Heart left ventricle (tissue), 16 donors: Measurements from ENCODE around the gene LGALS14. TPM values are rescaled to one million over a fixed set of nuclear protein-coding genes. Genes with fewer than 3 reads are reported as not detected.

ENCODE experiments used
- ATAC-seq, 4 donors: fragments of 200-7000 bp; cut with Tn5 transposase; one replicate each; pipeline ENCODE4 v1.9.1; 2020 to 2022; ENCODE audit warnings: moderate library complexity in 4 of 4, mild to moderate bottlenecking in 3 of 4, moderate number of reproducible peaks in 1 of 4
- DNase-seq, 5 donors: peaks; one replicate each; pipeline ENCODE4 v3.0.0-alpha.2; 2020
- H3K27ac ChIP-seq, 12 donors: fragments of 200-600 bp; sonication (generic) in 4 of 12; one replicate each; pipeline versions ENCODE4 v1.5.0 to v1.8.0; 2016 to 2022; ENCODE audit warnings: mild to moderate bottlenecking in 2 of 12
- H3K27me3 ChIP-seq, 9 donors: fragments of 200-600 bp; sonication (generic) in 2 of 9; one replicate each; pipeline versions ENCODE4 v1.5.1 to v1.8.0; 2016 to 2022; ENCODE audit warnings: mild to moderate bottlenecking in 3 of 9
- H3K36me3 ChIP-seq, 9 donors: fragments of 200-600 bp; sonication (generic) in 2 of 9; one replicate each; pipeline versions ENCODE4 v1.5.0 to v1.8.0; 2018 to 2022; ENCODE audit warnings: mild to moderate bottlenecking in 2 of 9
- H3K4me1 ChIP-seq, 12 donors: fragments of 200-600 bp; sonication (generic) in 4 of 12; one replicate each; pipeline versions ENCODE4 v1.5.0 to v1.8.0; 2016 to 2022; ENCODE audit warnings: mild to moderate bottlenecking in 3 of 12
- H3K4me3 ChIP-seq, 12 donors: fragments of 200-600 bp; sonication (generic) in 4 of 12; one replicate each; pipeline versions ENCODE4 v1.5.0 to v1.8.0; 2017 to 2022; ENCODE audit warnings: mild to moderate bottlenecking in 9 of 12, moderate library complexity in 4 of 12
- H3K9me3 ChIP-seq, 12 donors: fragments of 200-600 bp; sonication (generic) in 4 of 12; one replicate each; pipeline versions ENCODE4 v1.5.0 to v1.8.0; 2016 to 2022; ENCODE audit warnings: mild to moderate bottlenecking in 1 of 12
- POLR2A ChIP-seq, 2 donors: fragments of 450-650 bp; IDR thresholded peaks; one replicate each; pipeline ENCODE4 v1.6.1; 2017; ENCODE audit warnings: antibody characterized with exemption in 2 of 2, mild to moderate bottlenecking in 2 of 2, moderate library complexity in 2 of 2
- WGBS, 4 donors: extraction: QIAGEN DNeasy Blood & Tissue Kit in 2 of 4; methylation state at CpG; one replicate each; pipeline versions ENCODE4 v1.1.5 to v1.1.7; 2013 to 2018; 5-methylcytosine and 5-hydroxymethylcytosine counted together
- intact Hi-C, 10 donors: fragments of 100-400 bp; cut with DNase I; formaldehyde crosslinking; loops; one replicate each; pipeline versions ENCODE4 v1.11.1 to v1.14.2; 2022
- polyA plus RNA-seq, 2 donors: library from polyadenylated mRNA; stranded (reverse); fragments of 200-250 nt; gene quantifications; one replicate each; pipeline ENCODE4 v1.2.3, GENCODE V29; 2013
- total RNA-seq, 9 donors: library from RNA; depleted of rRNA in 2 of 9; stranded (reverse); fragments of >200 nt in 2 of 9; fragmentation: NEBNext Ultra II Directional in 3 of 9; extraction: Animal tissue kit (Norgen Biotek cat#: 25700) in 3 of 9; gene quantifications; one replicate each; pipeline versions ENCODE4 v1.1.0 to v1.2.4, GENCODE V29; 2016 to 2023
- TF ChIP-seq, protein P1 (sequence below), 12 donors: fragments of 200-600 bp; sonication (generic) in 4 of 12; IDR thresholded peaks; one replicate each; pipeline versions ENCODE4 v1.5.0 to v1.8.0; 2018 to 2022; ENCODE audit warnings: antibody characterized with exemption in 12 of 12, mild to moderate bottlenecking in 5 of 12
- donor health status: ischemic (EF 13 %, LVEDD 7.1; RV severe dilation, severe dysfunction).
- donor health status: healthy with polysubstance abuse.
- donor health status: DM: no; HTN: yes; CAD: no.
- donor health status: DM: no; HTN: no; CAD: no.
- donor health status: ischemic (EF 25% LVEDD 6.9; RV normal size, moderate dysfunction).
- donor health status: ischemic (EF 25% LVEDD 5.7; RV mildly dilated, moderate dysfunction).
- donor health status: healthy.
- donor health status: DM: yes; HTN: yes; CAD: no.
- donor health status: ischemic (EF 35%, LVEDD 5.7; RV mildly dilated, moderate dysfunction).
- donor health status: nonischemic (EF 11% LVEDD 7.7; RV severe dilation, severe dysfunction).
- donor health status: DM: yes; HTN: yes; CAD: no.
- donor health status: PGD.
- donor health status: ischemic (EF 29% LVEDD 5.4; RV normal size, mild dysfunction).
- donor health status: nonischemic (EF 23%, LVEDD 6.1; RV moderate dilation, normal function).

The LGALS14 gene
- total and polyA plus RNA-seq, 11 donors: not detected

GRCh38 chr19:39725995-39726394, 21.7 kb downstream of the LGALS14 start:
- Histone ChIP-seq H3K27ac (no peak overlapping the region), H3K9me3 (no peaks in the 10 kb centered on the region), H3K4me3 (no peak overlapping the region), H3K27me3 (peaks cover 0 to 6% (median 0%) of the 10 kb centered on the region in 9 donors), H3K4me1 (no peaks in the 10 kb centered on the region), H3K36me3 (no peaks in the 10 kb centered on the region)
- no peak for DNase-seq
- intact Hi-C loops: no loop called here
- TF ChIP-seq POLR2A (IDR thresholded peaks at IDR 0.05): no peak
- TF ChIP-seq, protein P1, sequence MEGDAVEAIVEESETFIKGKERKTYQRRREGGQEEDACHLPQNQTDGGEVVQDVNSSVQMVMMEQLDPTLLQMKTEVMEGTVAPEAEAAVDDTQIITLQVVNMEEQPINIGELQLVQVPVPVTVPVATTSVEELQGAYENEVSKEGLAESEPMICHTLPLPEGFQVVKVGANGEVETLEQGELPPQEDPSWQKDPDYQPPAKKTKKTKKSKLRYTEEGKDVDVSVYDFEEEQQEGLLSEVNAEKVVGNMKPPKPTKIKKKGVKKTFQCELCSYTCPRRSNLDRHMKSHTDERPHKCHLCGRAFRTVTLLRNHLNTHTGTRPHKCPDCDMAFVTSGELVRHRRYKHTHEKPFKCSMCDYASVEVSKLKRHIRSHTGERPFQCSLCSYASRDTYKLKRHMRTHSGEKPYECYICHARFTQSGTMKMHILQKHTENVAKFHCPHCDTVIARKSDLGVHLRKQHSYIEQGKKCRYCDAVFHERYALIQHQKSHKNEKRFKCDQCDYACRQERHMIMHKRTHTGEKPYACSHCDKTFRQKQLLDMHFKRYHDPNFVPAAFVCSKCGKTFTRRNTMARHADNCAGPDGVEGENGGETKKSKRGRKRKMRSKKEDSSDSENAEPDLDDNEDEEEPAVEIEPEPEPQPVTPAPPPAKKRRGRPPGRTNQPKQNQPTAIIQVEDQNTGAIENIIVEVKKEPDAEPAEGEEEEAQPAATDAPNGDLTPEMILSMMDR (IDR thresholded peaks at IDR 0.05): no peak
- ATAC-seq: no peak

GRCh38 chr19:39727070-39727800, 23.0 kb downstream of the LGALS14 start:
- TF ChIP-seq, protein P1 (IDR thresholded peaks at IDR 0.05): no peak
- no peak for TF ChIP-seq POLR2A (IDR thresholded peaks at IDR 0.05)
- no peaks in the 10 kb centered on the region for H3K36me3 ChIP-seq
- intact Hi-C loops: no loop called here
- DNase-seq (no peak), ATAC-seq (no peak)
- no peaks in the 10 kb centered on the region for H3K4me1 ChIP-seq
- H3K27me3 ChIP-seq: peaks cover 0 to 6% (median 0%) of the 10 kb centered on the region in 9 donors
- no peak overlapping the region for H3K27ac ChIP-seq
- no peak overlapping the region for H3K4me3 ChIP-seq
- no peaks in the 10 kb centered on the region for H3K9me3 ChIP-seq
- WGBS, 4 donors: 73 to 81% (median 76%) methylated on average over 10 of the region's 10 CpGs

- peak in 1 of 5 donors; percentile 19 for DNase-seq
- Histone ChIP-seq H3K9me3 (no peaks in the 10 kb centered on the region), H3K4me1 (no peaks in the 10 kb centered on the region), H3K27ac (no peak overlapping the region), H3K4me3 (no peak overlapping the region), H3K27me3 (peaks cover 0 to 6% (median 0%) of the 10 kb centered on the region in 9 donors), H3K36me3 (no peaks in the 10 kb centered on the region)
- ATAC-seq: no peak
- WGBS, 4 donors: 78 to 87% (median 84%) methylated on average over 6 of the region's 6 CpGs
- TF ChIP-seq POLR2A (IDR thresholded peaks at IDR 0.05): no peak
- TF ChIP-seq, protein P1 (IDR thresholded peaks at IDR 0.05): no peak
- intact Hi-C loops: no loop called here
Observed at GRCh38 chr19:39728040-39728439, 23.8 kb downstream of the LGALS14 start.

- Histone ChIP-seq H3K36me3 (no peaks in the 10 kb centered on the region), H3K4me3 (no peak overlapping the region), H3K27ac (no peak overlapping the region), H3K27me3 (peaks cover 0 to 6% (median 0%) of the 10 kb centered on the region in 9 donors), H3K4me1 (no peaks in the 10 kb centered on the region), H3K9me3 (no peaks in the 10 kb centered on the region)
- TF ChIP-seq, protein P1 (IDR thresholded peaks at IDR 0.05): no peak
- TF ChIP-seq POLR2A (IDR thresholded peaks at IDR 0.05): no peak
- ATAC-seq (no peak), DNase-seq (no peak)
- intact Hi-C loops: no loop called here
- 54 to 61% (median 56%) methylated on average over 4 of the region's 4 CpGs for WGBS, 4 donors
Observed at GRCh38 chr19:39729594-39729993, 25.3 kb downstream of the LGALS14 start.
